ENCODE data around the gene CYP2C8. TPM values are rescaled to one million over a fixed set of nuclear protein-coding genes. Genes with fewer than 3 reads are reported as not detected.

The CYP2C8 gene
- total RNA-seq, 2 experiments from 2014 or later, result not detected

- TF ChIP-seq EZH2phosphoT487 (IDR thresholded peaks at IDR 0.05; ENCODE audit: borderline replicate concordance, low read depth, low read length) (no peak), CTCF (conservative IDR thresholded peaks at IDR 0.05; ENCODE audit: low read length) (no peak)
- Histone ChIP-seq H4K20me1 (ENCODE audit: insufficient read depth, low read length) (no peaks in the 10 kb centered on the region), H3K4me3 (ENCODE audit: low read depth, low read length, poor library complexity, severe bottlenecking) (no peak overlapping the region), H3K4me2 (ENCODE audit: low read length) (no peak overlapping the region), H3K79me2 (ENCODE audit: insufficient read depth, low read depth, low read length) (no peaks in the 10 kb centered on the region), H3K36me3 (ENCODE audit: insufficient read depth, low read length) (no peaks in the 10 kb centered on the region), H3K9me2 (ENCODE audit: insufficient read depth, low read length) (no peaks in the 10 kb centered on the region), H3K27ac (ENCODE audit: low read depth, low read length, poor library complexity, severe bottlenecking) (no peak overlapping the region), H2AFZ (ENCODE audit: low read length) (no peak overlapping the region), H3K4me1 (ENCODE audit: insufficient read depth, low read length, poor library complexity, severe bottlenecking) (no peaks in the 10 kb centered on the region), H3K9me3 (ENCODE audit: low read length) (no peaks in the 10 kb centered on the region)
- BruUV-seq (replicated peaks), result no TSS peak
- ChIA-PET POLR2A (no interaction called here), CTCF (ENCODE audit: unreplicated experiment) (no interaction called here)
- no peak for DNase-seq (ENCODE audit: low spot score)
- intact Hi-C loops (cut with micrococcal nuclease; ENCODE audit: unreplicated experiment), result no loop called here
These were observed 12.4 kb downstream of the CYP2C8 start for GRCh38 chr10:95056744-95057363.

- POLR2A ChIA-PET, result no interaction called here
These were observed 19.4 kb downstream of the CYP2C8 start for GRCh38 chr10:95049919-95050318.

More at GRCh38 chr10:95049919-95050318, 19.4 kb downstream of the CYP2C8 start:
- Histone ChIP-seq H4K20me1 (ENCODE audit: insufficient read depth, low read length) (no peaks in the 10 kb centered on the region), H3K4me3 (ENCODE audit: low read depth, low read length, poor library complexity, severe bottlenecking) (no peak overlapping the region), H3K4me2 (ENCODE audit: low read length) (no peak overlapping the region), H3K4me1 (ENCODE audit: insufficient read depth, low read length, poor library complexity, severe bottlenecking) (no peaks in the 10 kb centered on the region), H3K79me2 (ENCODE audit: insufficient read depth, low read depth, low read length) (no peaks in the 10 kb centered on the region), H2AFZ (ENCODE audit: low read length) (no peak overlapping the region), H3K9me2 (ENCODE audit: insufficient read depth, low read length) (no peaks in the 10 kb centered on the region), H3K36me3 (ENCODE audit: insufficient read depth, low read length) (no peaks in the 10 kb centered on the region), H3K9me3 (ENCODE audit: low read length) (no peaks in the 10 kb centered on the region), H3K27ac (ENCODE audit: low read depth, low read length, poor library complexity, severe bottlenecking) (no peak overlapping the region)
- CTCF ChIA-PET (ENCODE audit: unreplicated experiment), result no interaction called here
- TF ChIP-seq CTCF (conservative IDR thresholded peaks at IDR 0.05; ENCODE audit: low read length) (no peak), EZH2phosphoT487 (IDR thresholded peaks at IDR 0.05; ENCODE audit: borderline replicate concordance, low read depth, low read length) (no peak)
- intact Hi-C loops (cut with micrococcal nuclease; ENCODE audit: unreplicated experiment), result no loop called here
- no peak for DNase-seq (ENCODE audit: low spot score)
- no TSS peak for BruUV-seq (replicated peaks)
